ENCODE results near the gene HBA1.
A peak's percentile ranks its signal among the peaks of the same experiment; 100 is the strongest.
"Not testable (repeated sequence)": the region's sequence is repeated elsewhere in the genome, so short reads cannot be mapped to it uniquely, and the experiment has no call there.

Gene HBA1

GRCh38 chr16:173928-174769 is 2.3 kb upstream of the HBA1 start:
- DNase-seq (ENCODE audit: low read depth in 2 of 3, low spot score in 1 of 3): not testable (repeated sequence)

- DNase-seq (ENCODE audit: low read depth in 2 of 3, low spot score in 1 of 3): no peak
These were observed 1.2 kb upstream of the HBA1 start for GRCh38 chr16:175011-175949.

GRCh38 chr16:176006-176405 is 474 bp upstream of the HBA1 start:
- DNase-seq (ENCODE audit: low read depth in 2 of 3, low spot score in 1 of 3): not testable (repeated sequence)

- DNase-seq (ENCODE audit: low read depth in 2 of 3, low spot score in 1 of 3): no peak
These were observed 928 bp downstream of the HBA1 start for GRCh38 chr16:177394-177822.

- no peak for DNase-seq (ENCODE audit: low read depth in 2 of 3, low spot score in 1 of 3)
These were observed 1.6 kb downstream of the HBA1 start for GRCh38 chr16:177981-178667.

GRCh38 chr16:178668-179015 is 2.2 kb downstream of the HBA1 start:
- no peak for DNase-seq (ENCODE audit: low read depth in 2 of 3, low spot score in 1 of 3)

GRCh38 chr16:179211-180092 is 3.0 kb downstream of the HBA1 start:
- DNase-seq (ENCODE audit: low read depth in 2 of 3, low spot score in 1 of 3): no peak

GRCh38 chr16:180101-180675 is 3.7 kb downstream of the HBA1 start, which contains the start of gene HBQ1:
TSS of gene HBQ1 (plus strand) at chr16:180459. CDS start at chr16:180487, 28 bp downstream.
- peak in 1 of 3 donors; percentile 28 for DNase-seq (ENCODE audit: low read depth in 2 of 3, low spot score in 1 of 3)

GRCh38 chr16:180681-181564 is 4.4 kb downstream of the HBA1 start:
- DNase-seq (ENCODE audit: low read depth in 2 of 3, low spot score in 1 of 3): peak in 2 of 3 donors; percentile 80

GRCh38 chr16:181565-182021 is 5.1 kb downstream of the HBA1 start:
- peak in 1 of 3 donors; percentile 88 for DNase-seq (ENCODE audit: low read depth in 2 of 3, low spot score in 1 of 3)

GRCh38 chr16:183005-183404 is 6.5 kb downstream of the HBA1 start:
- DNase-seq (ENCODE audit: low read depth in 2 of 3, low spot score in 1 of 3): no peak

- no peak for DNase-seq (ENCODE audit: low read depth in 2 of 3, low spot score in 1 of 3)
These were observed 8.7 kb downstream of the HBA1 start for GRCh38 chr16:185213-185612.

- no peak for DNase-seq (ENCODE audit: low read depth in 2 of 3, low spot score in 1 of 3)
These were observed 9.2 kb downstream of the HBA1 start for GRCh38 chr16:185691-186090.

GRCh38 chr16:187330-187729 is 10.8 kb downstream of the HBA1 start:
- DNase-seq (ENCODE audit: low read depth in 2 of 3, low spot score in 1 of 3): no peak

GRCh38 chr16:188674-189073 is 12.2 kb downstream of the HBA1 start:
- DNase-seq (ENCODE audit: low read depth in 2 of 3, low spot score in 1 of 3): no peak

GRCh38 chr16:189604-190186 is 13.2 kb downstream of the HBA1 start:
- DNase-seq (ENCODE audit: low read depth in 2 of 3, low spot score in 1 of 3): no peak

GRCh38 chr16:191831-192230 is 15.4 kb downstream of the HBA1 start:
- no peak for DNase-seq (ENCODE audit: low read depth in 2 of 3, low spot score in 1 of 3)

- DNase-seq (ENCODE audit: low read depth in 2 of 3, low spot score in 1 of 3): no peak
These were observed 16.2 kb downstream of the HBA1 start for GRCh38 chr16:192686-193085.

GRCh38 chr16:193441-193840 is 17.0 kb downstream of the HBA1 start:
- no peak for DNase-seq (ENCODE audit: low read depth in 2 of 3, low spot score in 1 of 3)

Measured in stimulated activated CD4-positive, alpha-beta T cell treated with anti-CD3 and anti-CD28 coated beads, Interleukin-12 subunit alpha, Interleukin-12 subunit beta, amount 100 ng/mL, for 48 hours (primary cell).